ENCODE results near the gene LDLR. TPM values are rescaled to one million over a fixed set of nuclear protein-coding genes. Genes with fewer than 3 reads are reported as not detected.
"Not testable (repeated sequence)": the region's sequence is repeated elsewhere in the genome, so short reads cannot be mapped to it uniquely, and the experiment has no call there.

The LDLR gene
- total RNA-seq, 1 experiment from 2014 or later = 175 TPM

DNA sequence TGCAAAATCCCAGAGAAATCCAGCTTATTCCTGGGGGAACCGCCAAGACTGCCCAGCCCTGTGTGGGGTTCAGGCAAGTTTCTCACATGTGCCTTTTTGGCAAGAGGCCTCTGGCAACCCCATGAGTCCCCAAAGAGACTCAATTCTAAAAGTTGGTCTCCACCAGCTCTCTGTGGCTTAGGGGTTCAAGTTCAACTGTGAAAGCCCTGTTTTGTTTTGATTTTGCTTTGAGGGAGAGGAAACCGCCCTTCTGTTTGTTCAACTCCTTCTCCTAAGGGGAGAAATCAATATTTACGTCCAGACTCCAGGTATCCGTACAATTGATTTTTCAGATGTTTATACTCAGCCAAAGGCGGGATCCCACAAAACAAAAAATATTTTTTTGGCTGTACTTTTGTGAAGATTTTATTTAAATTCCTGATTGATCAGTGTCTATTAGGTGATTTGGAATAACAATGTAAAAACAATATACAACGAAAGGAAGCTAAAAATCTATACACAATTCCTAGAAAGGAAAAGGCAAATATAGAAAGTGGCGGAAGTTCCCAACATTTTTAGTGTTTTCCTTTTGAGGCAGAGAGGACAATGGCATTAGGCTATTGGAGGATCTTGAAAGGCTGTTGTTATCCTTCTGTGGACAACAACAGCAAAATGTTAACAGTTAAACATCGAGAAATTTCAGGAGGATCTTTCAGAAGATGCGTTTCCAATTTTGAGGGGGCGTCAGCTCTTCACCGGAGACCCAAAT lies 583 bp upstream of the LDLR start:
- Histone ChIP-seq H3K36me3 (ENCODE audit: insufficient read depth, low read length, poor library complexity, severe bottlenecking) (peaks cover 28% of the 10 kb centered on the region), H3K4me1 (ENCODE audit: insufficient read depth, low read length, poor library complexity, severe bottlenecking) (peaks cover 33% of the 10 kb centered on the region), H3K27ac (ENCODE audit: low read depth, low read length, poor library complexity, severe bottlenecking) (peak overlapping the region; percentile 100), H3K27me3 (replicated peaks; ENCODE audit: insufficient read depth, low read depth, low read length, poor library complexity) (no peaks in the 10 kb centered on the region), H3K9me3 (ENCODE audit: low read depth, low read length, poor library complexity, severe bottlenecking) (no peaks in the 10 kb centered on the region), H3K4me3 (ENCODE audit: low read depth, low read length, poor library complexity, severe bottlenecking) (peak overlapping the region; percentile 90)
- CTCF ChIA-PET = interaction anchor here (0.5 kb wide), 1 partner anchor 151 kb away, joined by 5 read pairs; no protein-coding TSS in a partner anchor
- TSS peak; percentile 92 for BruUV-seq (replicated peaks)
- intact Hi-C loops (cut with micrococcal nuclease; ENCODE audit: unreplicated experiment) = no loop called here
- DNase-seq (ENCODE audit: low spot score) = no peak
- TF ChIP-seq, protein P1, sequence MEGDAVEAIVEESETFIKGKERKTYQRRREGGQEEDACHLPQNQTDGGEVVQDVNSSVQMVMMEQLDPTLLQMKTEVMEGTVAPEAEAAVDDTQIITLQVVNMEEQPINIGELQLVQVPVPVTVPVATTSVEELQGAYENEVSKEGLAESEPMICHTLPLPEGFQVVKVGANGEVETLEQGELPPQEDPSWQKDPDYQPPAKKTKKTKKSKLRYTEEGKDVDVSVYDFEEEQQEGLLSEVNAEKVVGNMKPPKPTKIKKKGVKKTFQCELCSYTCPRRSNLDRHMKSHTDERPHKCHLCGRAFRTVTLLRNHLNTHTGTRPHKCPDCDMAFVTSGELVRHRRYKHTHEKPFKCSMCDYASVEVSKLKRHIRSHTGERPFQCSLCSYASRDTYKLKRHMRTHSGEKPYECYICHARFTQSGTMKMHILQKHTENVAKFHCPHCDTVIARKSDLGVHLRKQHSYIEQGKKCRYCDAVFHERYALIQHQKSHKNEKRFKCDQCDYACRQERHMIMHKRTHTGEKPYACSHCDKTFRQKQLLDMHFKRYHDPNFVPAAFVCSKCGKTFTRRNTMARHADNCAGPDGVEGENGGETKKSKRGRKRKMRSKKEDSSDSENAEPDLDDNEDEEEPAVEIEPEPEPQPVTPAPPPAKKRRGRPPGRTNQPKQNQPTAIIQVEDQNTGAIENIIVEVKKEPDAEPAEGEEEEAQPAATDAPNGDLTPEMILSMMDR (conservative IDR thresholded peaks at IDR 0.05; ENCODE audit: low read depth, low read length) = no peak
- TF ChIP-seq EZH2 (IDR thresholded peaks at IDR 0.05; ENCODE audit: borderline replicate concordance, low read depth, low read length, poor library complexity, severe bottlenecking) = no peak
- POLR2A ChIA-PET (ENCODE audit: low non-redundant PET) = interaction anchor here (0.5 kb wide), 1 partner anchor 139 kb away, joined by 7 read pairs; no protein-coding TSS in a partner anchor

DNA sequence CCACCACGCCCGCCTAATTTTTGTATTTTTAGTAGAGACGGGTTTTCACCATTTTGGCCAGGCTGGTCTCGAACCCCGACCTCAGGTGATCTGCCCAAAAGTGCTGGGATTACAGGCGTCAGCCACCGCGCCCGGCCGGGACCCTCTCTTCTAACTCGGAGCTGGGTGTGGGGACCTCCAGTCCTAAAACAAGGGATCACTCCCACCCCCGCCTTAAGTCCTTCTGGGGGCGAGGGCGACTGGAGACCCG lies 676 bp downstream of the LDLR start:
- intact Hi-C loops (cut with micrococcal nuclease; ENCODE audit: unreplicated experiment) = loop anchor here (10.0 kb wide), 1 partner anchor 145 kb away; no protein-coding TSS in a partner anchor
- CTCF ChIA-PET; BruUV-seq (replicated peaks); H3K27me3 ChIP-seq (replicated peaks; ENCODE audit: insufficient read depth, low read depth, low read length, poor library complexity); POLR2A ChIA-PET (ENCODE audit: low non-redundant PET); H3K9me3 ChIP-seq (ENCODE audit: low read depth, low read length, poor library complexity, severe bottlenecking); DNase-seq (ENCODE audit: low spot score): not testable (repeated sequence)
- peak overlapping the region; percentile 90 for H3K4me3 ChIP-seq (ENCODE audit: low read depth, low read length, poor library complexity, severe bottlenecking)
- peak overlapping the region; percentile 100 for H3K27ac ChIP-seq (ENCODE audit: low read depth, low read length, poor library complexity, severe bottlenecking)
- H3K36me3 ChIP-seq (ENCODE audit: insufficient read depth, low read length, poor library complexity, severe bottlenecking) = peaks cover 39% of the 10 kb centered on the region
- peaks cover 38% of the 10 kb centered on the region for H3K4me1 ChIP-seq (ENCODE audit: insufficient read depth, low read length, poor library complexity, severe bottlenecking)

DNA sequence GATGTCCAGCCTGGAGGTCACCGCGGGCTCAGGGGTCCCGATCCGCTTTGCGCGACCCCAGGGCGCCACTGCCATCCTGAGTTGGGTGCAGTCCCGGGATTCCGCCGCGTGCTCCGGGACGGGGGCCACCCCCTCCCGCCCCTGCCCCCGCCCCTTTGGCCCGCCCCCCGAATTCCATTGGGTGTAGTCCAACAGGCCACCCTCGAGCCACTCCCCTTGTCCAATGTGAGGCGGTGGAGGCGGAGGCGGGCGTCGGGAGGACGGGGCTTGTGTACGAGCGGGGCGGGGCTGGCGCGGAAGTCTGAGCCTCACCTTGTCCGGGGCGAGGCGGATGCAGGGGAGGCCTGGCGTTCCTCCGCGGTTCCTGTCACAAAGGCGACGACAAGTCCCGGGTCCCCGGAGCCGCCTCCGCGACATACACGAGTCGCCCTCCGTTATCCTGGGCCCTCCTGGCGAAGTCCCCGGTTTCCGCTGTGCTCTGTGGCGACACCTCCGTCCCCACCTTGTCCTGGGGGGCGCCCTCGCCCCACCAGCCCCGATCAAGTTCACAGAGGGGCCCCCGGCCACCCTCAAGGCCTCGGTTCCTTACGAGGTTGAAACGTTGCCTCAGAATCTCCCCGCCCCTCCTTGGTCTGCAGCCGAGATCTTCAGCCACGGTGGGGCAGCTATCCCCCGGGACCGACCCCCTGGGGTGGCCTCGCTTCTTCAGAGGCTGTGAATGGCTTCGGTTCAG lies 1.2 kb downstream of the LDLR start:
- H3K4me1 ChIP-seq (ENCODE audit: insufficient read depth, low read length, poor library complexity, severe bottlenecking) = peaks cover 38% of the 10 kb centered on the region

More for the DNA sequence above, 1.2 kb downstream of the LDLR start:
- DNase-seq (ENCODE audit: low spot score) = peak; percentile 99
- POLR2A ChIA-PET (ENCODE audit: low non-redundant PET) = no interaction called here
- Histone ChIP-seq H3K27me3 (replicated peaks; ENCODE audit: insufficient read depth, low read depth, low read length, poor library complexity) (no peaks in the 10 kb centered on the region), H3K27ac (ENCODE audit: low read depth, low read length, poor library complexity, severe bottlenecking) (peak overlapping the region; percentile 100), H3K36me3 (ENCODE audit: insufficient read depth, low read length, poor library complexity, severe bottlenecking) (peaks cover 44% of the 10 kb centered on the region), H3K9me3 (ENCODE audit: low read depth, low read length, poor library complexity, severe bottlenecking) (no peaks in the 10 kb centered on the region), H3K4me3 (ENCODE audit: low read depth, low read length, poor library complexity, severe bottlenecking) (peak overlapping the region; percentile 90)
- no TSS peak for BruUV-seq (replicated peaks)
- CTCF ChIA-PET = no interaction called here
- intact Hi-C loops (cut with micrococcal nuclease; ENCODE audit: unreplicated experiment) = loop anchor here (10.0 kb wide), 1 partner anchor 146 kb away; no protein-coding TSS in a partner anchor
- no peak for TF ChIP-seq EZH2 (IDR thresholded peaks at IDR 0.05; ENCODE audit: borderline replicate concordance, low read depth, low read length, poor library complexity, severe bottlenecking)
- TF ChIP-seq, protein P1 (conservative IDR thresholded peaks at IDR 0.05; ENCODE audit: low read depth, low read length) = no peak

Measured in A673 (cell line).